ENCODE data around the gene ATAD3A.
"Not testable (repeated sequence)": the region's sequence is repeated elsewhere in the genome, so short reads cannot be mapped to it uniquely, and the experiment has no call there.

Gene ATAD3A

GRCh38 chr1:1507305-1507704 is 4.7 kb upstream of the ATAD3A start:
- Histone ChIP-seq H3K27ac (ENCODE audit: low read depth, low read length) (no peak overlapping the region), H3K9me2 (replicated peaks; ENCODE audit: control insufficient read depth, low read length) (no peaks in the 10 kb centered on the region), H3K4me3 (ENCODE audit: low read length) (no peak overlapping the region), H3K9me3 (ENCODE audit: control insufficient read depth, insufficient read depth, low read length) (no peaks in the 10 kb centered on the region), H3K36me3 (ENCODE audit: control insufficient read depth, low read length) (peaks cover 4% of the 10 kb centered on the region; the same call in 1 of the 2 replicates), H3K4me1 (ENCODE audit: control insufficient read depth, low read length) (peaks cover 22% of the 10 kb centered on the region), H3K4me2 (ENCODE audit: low read length) (no peak overlapping the region), H3K27me3 (ENCODE audit: control insufficient read depth, low read length) (no peaks in the 10 kb centered on the region), H3F3A (ENCODE audit: control insufficient read depth, insufficient read depth) (peaks cover 7% of the 10 kb centered on the region), H4K20me1 (ENCODE audit: control insufficient read depth, insufficient read depth, low read depth, low read length) (no peaks in the 10 kb centered on the region), H3K79me2 (ENCODE audit: control insufficient read depth, low read length) (peaks cover 16% of the 10 kb centered on the region)
- TF ChIP-seq EZH2phosphoT487 (IDR thresholded peaks at IDR 0.05; ENCODE audit: borderline replicate concordance, low read length) (no peak), CTCF (IDR thresholded peaks at IDR 0.05; ENCODE audit: low read depth, low read length, poor library complexity, severe bottlenecking) (no peak)

- H3K4me3 ChIP-seq (ENCODE audit: low read length); H3F3A ChIP-seq (ENCODE audit: control insufficient read depth, insufficient read depth); H3K27me3 ChIP-seq (ENCODE audit: control insufficient read depth, low read length); H3K27ac ChIP-seq (ENCODE audit: low read depth, low read length); H3K36me3 ChIP-seq (ENCODE audit: control insufficient read depth, low read length); H3K4me2 ChIP-seq (ENCODE audit: low read length); H3K9me3 ChIP-seq (ENCODE audit: control insufficient read depth, insufficient read depth, low read length); H3K9me2 ChIP-seq (replicated peaks; ENCODE audit: control insufficient read depth, low read length); H4K20me1 ChIP-seq (ENCODE audit: control insufficient read depth, insufficient read depth, low read depth, low read length): not testable (repeated sequence)
- Histone ChIP-seq H3K79me2 (ENCODE audit: control insufficient read depth, low read length) (peaks cover 31% of the 10 kb centered on the region), H3K4me1 (ENCODE audit: control insufficient read depth, low read length) (peaks cover 22% of the 10 kb centered on the region)
Measured at GRCh38 chr1:1508775-1509464, 3.0 kb upstream of the ATAD3A start.

GRCh38 chr1:1509465-1509850 is 2.5 kb upstream of the ATAD3A start:
- H3K27ac ChIP-seq (ENCODE audit: low read depth, low read length); H3F3A ChIP-seq (ENCODE audit: control insufficient read depth, insufficient read depth); H3K4me3 ChIP-seq (ENCODE audit: low read length); H3K36me3 ChIP-seq (ENCODE audit: control insufficient read depth, low read length); H3K9me2 ChIP-seq (replicated peaks; ENCODE audit: control insufficient read depth, low read length); H3K9me3 ChIP-seq (ENCODE audit: control insufficient read depth, insufficient read depth, low read length); H3K4me2 ChIP-seq (ENCODE audit: low read length); H3K27me3 ChIP-seq (ENCODE audit: control insufficient read depth, low read length); H4K20me1 ChIP-seq (ENCODE audit: control insufficient read depth, insufficient read depth, low read depth, low read length): not testable (repeated sequence)
- H3K79me2 ChIP-seq (ENCODE audit: control insufficient read depth, low read length): peaks cover 36% of the 10 kb centered on the region
- peaks cover 21% of the 10 kb centered on the region for H3K4me1 ChIP-seq (ENCODE audit: control insufficient read depth, low read length)

- no peak for TF ChIP-seq CTCF (IDR thresholded peaks at IDR 0.05; ENCODE audit: low read depth, low read length, poor library complexity, severe bottlenecking)
- no peak for TF ChIP-seq EZH2phosphoT487 (IDR thresholded peaks at IDR 0.05; ENCODE audit: borderline replicate concordance, low read length)
- H3K27ac ChIP-seq (ENCODE audit: low read depth, low read length): peak overlapping the region; percentile 74
- H3F3A ChIP-seq (ENCODE audit: control insufficient read depth, insufficient read depth): peaks cover 6% of the 10 kb centered on the region; the same call in 1 of the 2 replicates
- no peaks in the 10 kb centered on the region for H4K20me1 ChIP-seq (ENCODE audit: control insufficient read depth, insufficient read depth, low read depth, low read length)
- H3K27me3 ChIP-seq (ENCODE audit: control insufficient read depth, low read length): no peaks in the 10 kb centered on the region
- H3K4me3 ChIP-seq (ENCODE audit: low read length): peak overlapping the region; percentile 97
- no peaks in the 10 kb centered on the region for H3K9me3 ChIP-seq (ENCODE audit: control insufficient read depth, insufficient read depth, low read length)
- H3K4me2 ChIP-seq (ENCODE audit: low read length): peak overlapping the region; percentile 80
- peaks cover 15% of the 10 kb centered on the region for H3K36me3 ChIP-seq (ENCODE audit: control insufficient read depth, low read length)
- H3K4me1 ChIP-seq (ENCODE audit: control insufficient read depth, low read length): peaks cover 10% of the 10 kb centered on the region
- peaks cover 50% of the 10 kb centered on the region for H3K79me2 ChIP-seq (ENCODE audit: control insufficient read depth, low read length)
- no peaks in the 10 kb centered on the region for H3K9me2 ChIP-seq (replicated peaks; ENCODE audit: control insufficient read depth, low read length)
Measured at GRCh38 chr1:1510912-1511532, 940 bp upstream of the ATAD3A start.

- not testable (repeated sequence) for H3K27me3 ChIP-seq (ENCODE audit: control insufficient read depth, low read length); H4K20me1 ChIP-seq (ENCODE audit: control insufficient read depth, insufficient read depth, low read depth, low read length); H3K27ac ChIP-seq (ENCODE audit: low read depth, low read length); H3K4me1 ChIP-seq (ENCODE audit: control insufficient read depth, low read length); H3K9me3 ChIP-seq (ENCODE audit: control insufficient read depth, insufficient read depth, low read length); H3F3A ChIP-seq (ENCODE audit: control insufficient read depth, insufficient read depth); H3K9me2 ChIP-seq (replicated peaks; ENCODE audit: control insufficient read depth, low read length)
- Histone ChIP-seq H3K79me2 (ENCODE audit: control insufficient read depth, low read length) (peaks cover 50% of the 10 kb centered on the region), H3K4me2 (ENCODE audit: low read length) (peak overlapping the region; percentile 58), H3K4me3 (ENCODE audit: low read length) (peak overlapping the region; percentile 71), H3K36me3 (ENCODE audit: control insufficient read depth, low read length) (peaks cover 20% of the 10 kb centered on the region)
Measured at GRCh38 chr1:1512425-1512824, 463 bp downstream of the ATAD3A start.

GRCh38 chr1:1513675-1514074 is 1.7 kb downstream of the ATAD3A start:
- not testable (repeated sequence) for H3K9me2 ChIP-seq (replicated peaks; ENCODE audit: control insufficient read depth, low read length); H3F3A ChIP-seq (ENCODE audit: control insufficient read depth, insufficient read depth); H3K9me3 ChIP-seq (ENCODE audit: control insufficient read depth, insufficient read depth, low read length); H4K20me1 ChIP-seq (ENCODE audit: control insufficient read depth, insufficient read depth, low read depth, low read length); H3K27ac ChIP-seq (ENCODE audit: low read depth, low read length); H3K27me3 ChIP-seq (ENCODE audit: control insufficient read depth, low read length); H3K4me1 ChIP-seq (ENCODE audit: control insufficient read depth, low read length)
- Histone ChIP-seq H3K4me2 (ENCODE audit: low read length) (peak overlapping the region; percentile 44), H3K4me3 (ENCODE audit: low read length) (peak overlapping the region; percentile 42), H3K36me3 (ENCODE audit: control insufficient read depth, low read length) (peaks cover 30% of the 10 kb centered on the region), H3K79me2 (ENCODE audit: control insufficient read depth, low read length) (peaks cover 55% of the 10 kb centered on the region)
